Colonic mucosa (tissue), 4 donors: ENCODE results near the gene CKAP4. TPM values are rescaled to one million over a fixed set of nuclear protein-coding genes. Genes with fewer than 3 reads are reported as not detected.

ENCODE experiments used
- DNase-seq: peaks from one replicate; pipeline ENCODE4 v3.0.0-alpha.2; 2020
- H3K27ac ChIP-seq: fragments of 200-600 bp; one replicate; pipeline ENCODE4 v1.8.0; 2021
- H3K27me3 ChIP-seq: fragments of 200-600 bp; one replicate; pipeline ENCODE4 v1.8.0; 2021
- H3K36me3 ChIP-seq: fragments of 200-600 bp; one replicate; pipeline ENCODE4 v1.8.0; 2021
- H3K4me1 ChIP-seq: fragments of 200-600 bp; one replicate; pipeline ENCODE4 v1.8.0; 2021; ENCODE audit warnings: mild to moderate bottlenecking
- H3K4me3 ChIP-seq: fragments of 200-600 bp; one replicate; pipeline ENCODE4 v1.8.0; 2021
- H3K9ac ChIP-seq, 2 donors: one replicate each; pipeline ENCODE4 v1.7.0; 2013; ENCODE audit warnings: control low read depth in 2 of 2, low read depth in 2 of 2, low read length in 2 of 2
- H3K9me3 ChIP-seq: fragments of 200-600 bp; one replicate; pipeline ENCODE4 v1.8.0; 2021
- intact Hi-C: fragments of 100-400 bp; cut with DNase I; formaldehyde crosslinking; loops from one replicate; pipeline ENCODE4 v1.14.1; 2022
- total RNA-seq, 2 donors: library from RNA; stranded (reverse); fragmentation: NEBNext Ultra II Directional in 1 of 2; extraction: Animal tissue kit (Norgen Biotek cat#: 25700) in 1 of 2; gene quantifications; one replicate each; pipeline ENCODE4 v1.2.1, GENCODE V29; 2021
- TF ChIP-seq, protein P1 (sequence below): fragments of 200-600 bp; IDR thresholded peaks from one replicate; pipeline ENCODE4 v1.8.0; 2022; ENCODE audit warnings: antibody characterized with exemption, mild to moderate bottlenecking
- donor health status: healthy.
- donor health status: DM: no; HTN: no; CAD: no.
- donor health status: DM: no; HTN: no; CAD: no.

CKAP4 gene
- total RNA-seq, 2 donors from 2014 or later: 91.0 to 148 TPM

DNA sequence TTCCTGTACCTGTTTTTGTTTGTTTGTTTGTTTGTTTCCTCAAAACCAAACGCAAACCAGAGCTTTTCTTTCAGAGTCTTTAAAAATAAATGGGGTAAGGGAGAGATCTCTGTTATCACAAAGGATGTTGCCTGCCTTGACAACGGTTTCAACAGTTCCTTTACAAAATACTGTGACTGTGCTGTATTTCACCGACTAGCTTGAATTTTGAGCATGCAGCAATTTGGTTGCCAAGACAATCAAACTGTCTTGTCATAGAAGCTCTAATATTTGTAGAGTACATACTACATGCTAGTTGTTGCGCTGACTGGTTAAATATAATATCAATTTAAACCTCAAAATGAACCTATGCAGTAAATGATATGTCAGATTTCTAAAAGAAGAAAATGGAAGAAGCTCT, 32.3 kb upstream of the CKAP4 start:
- intact Hi-C loops: no loop called here
- H3K9me3 ChIP-seq: no peaks in the 10 kb centered on the region

DNA sequence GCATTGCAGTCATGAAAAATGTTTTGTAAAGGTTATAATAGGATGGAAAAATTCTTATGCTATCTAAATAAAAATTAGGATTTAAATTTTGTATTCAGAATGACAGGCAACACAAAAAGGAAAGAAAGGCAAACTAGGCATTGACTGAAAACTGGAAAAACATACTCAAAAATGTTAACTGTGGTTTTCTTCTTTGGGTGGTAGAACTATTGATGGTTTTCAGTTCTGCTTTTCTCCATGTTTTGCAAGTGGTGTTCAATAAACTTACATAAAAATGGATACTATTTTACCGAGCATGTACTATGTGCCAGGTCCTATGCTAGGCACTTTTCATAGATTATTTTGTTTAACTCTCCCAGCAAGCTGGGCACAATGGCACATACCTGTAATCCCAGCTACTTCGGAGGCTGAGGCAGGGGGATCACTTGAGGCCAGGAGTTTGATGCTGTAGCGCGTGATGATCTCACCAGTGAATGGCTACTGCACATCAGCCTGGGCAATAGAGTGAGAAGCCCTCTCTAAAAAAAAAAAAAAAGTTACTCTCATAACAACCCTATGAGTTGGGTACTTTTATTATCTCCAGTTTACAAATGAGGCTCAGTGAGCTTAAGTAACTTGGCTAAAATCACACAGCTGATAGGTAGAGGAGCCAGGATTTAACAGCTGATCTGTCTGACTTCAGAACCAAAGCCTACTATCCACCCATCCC, 28.4 kb upstream of the CKAP4 start:
- intact Hi-C loops: no loop called here
- H3K4me1 ChIP-seq: peaks cover 5% of the 10 kb centered on the region
- H3K27me3 ChIP-seq: no peaks in the 10 kb centered on the region
- H3K4me3 ChIP-seq: no peak overlapping the region
- DNase-seq: no peak
- no peaks in the 10 kb centered on the region for H3K9me3 ChIP-seq
- no peaks in the 10 kb centered on the region for H3K36me3 ChIP-seq
- peak overlapping the region; percentile 86 for H3K27ac ChIP-seq
- TF ChIP-seq, protein P1, sequence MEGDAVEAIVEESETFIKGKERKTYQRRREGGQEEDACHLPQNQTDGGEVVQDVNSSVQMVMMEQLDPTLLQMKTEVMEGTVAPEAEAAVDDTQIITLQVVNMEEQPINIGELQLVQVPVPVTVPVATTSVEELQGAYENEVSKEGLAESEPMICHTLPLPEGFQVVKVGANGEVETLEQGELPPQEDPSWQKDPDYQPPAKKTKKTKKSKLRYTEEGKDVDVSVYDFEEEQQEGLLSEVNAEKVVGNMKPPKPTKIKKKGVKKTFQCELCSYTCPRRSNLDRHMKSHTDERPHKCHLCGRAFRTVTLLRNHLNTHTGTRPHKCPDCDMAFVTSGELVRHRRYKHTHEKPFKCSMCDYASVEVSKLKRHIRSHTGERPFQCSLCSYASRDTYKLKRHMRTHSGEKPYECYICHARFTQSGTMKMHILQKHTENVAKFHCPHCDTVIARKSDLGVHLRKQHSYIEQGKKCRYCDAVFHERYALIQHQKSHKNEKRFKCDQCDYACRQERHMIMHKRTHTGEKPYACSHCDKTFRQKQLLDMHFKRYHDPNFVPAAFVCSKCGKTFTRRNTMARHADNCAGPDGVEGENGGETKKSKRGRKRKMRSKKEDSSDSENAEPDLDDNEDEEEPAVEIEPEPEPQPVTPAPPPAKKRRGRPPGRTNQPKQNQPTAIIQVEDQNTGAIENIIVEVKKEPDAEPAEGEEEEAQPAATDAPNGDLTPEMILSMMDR: no peak
- H3K9ac ChIP-seq: no peak overlapping the region

More for the DNA sequence above, 32.3 kb upstream of the CKAP4 start:
- peaks cover 5% of the 10 kb centered on the region for H3K4me1 ChIP-seq
- H3K9ac ChIP-seq: no peak overlapping the region
- TF ChIP-seq, protein P1: no peak
- H3K36me3 ChIP-seq: no peaks in the 10 kb centered on the region
- H3K27me3 ChIP-seq: no peaks in the 10 kb centered on the region
- no peak overlapping the region for H3K27ac ChIP-seq
- H3K4me3 ChIP-seq: no peak overlapping the region
- DNase-seq: no peak

DNA sequence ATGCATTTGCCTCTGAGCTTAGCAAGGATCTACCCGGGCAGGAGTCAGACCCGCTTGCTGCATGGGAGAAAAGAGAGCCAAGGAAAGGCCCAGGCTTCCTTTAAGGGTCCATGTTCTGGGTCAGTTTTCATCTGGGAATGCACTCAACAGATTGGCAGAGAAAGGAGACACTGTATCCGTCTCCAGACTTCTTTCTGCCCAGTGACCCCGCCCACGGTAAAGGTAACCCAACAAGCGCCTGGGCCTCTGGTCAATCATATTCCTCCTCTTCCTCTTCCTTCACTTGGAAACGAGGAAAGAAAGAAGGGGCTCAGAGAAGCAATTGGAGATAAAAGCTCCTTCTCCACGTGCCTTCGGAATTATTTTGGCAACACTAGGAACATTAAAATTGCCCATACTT, 27.6 kb upstream of the CKAP4 start:
- intact Hi-C loops: no loop called here
- DNase-seq: peak; percentile 74
- Histone ChIP-seq H3K36me3 (no peaks in the 10 kb centered on the region), H3K27ac (peak overlapping the region; percentile 86), H3K9ac (peak overlapping the region in 1 of 2 donors; percentile 54), H3K9me3 (no peaks in the 10 kb centered on the region), H3K4me3 (no peak overlapping the region), H3K27me3 (no peaks in the 10 kb centered on the region), H3K4me1 (peaks cover 5% of the 10 kb centered on the region)
- TF ChIP-seq, protein P1: no peak

DNA sequence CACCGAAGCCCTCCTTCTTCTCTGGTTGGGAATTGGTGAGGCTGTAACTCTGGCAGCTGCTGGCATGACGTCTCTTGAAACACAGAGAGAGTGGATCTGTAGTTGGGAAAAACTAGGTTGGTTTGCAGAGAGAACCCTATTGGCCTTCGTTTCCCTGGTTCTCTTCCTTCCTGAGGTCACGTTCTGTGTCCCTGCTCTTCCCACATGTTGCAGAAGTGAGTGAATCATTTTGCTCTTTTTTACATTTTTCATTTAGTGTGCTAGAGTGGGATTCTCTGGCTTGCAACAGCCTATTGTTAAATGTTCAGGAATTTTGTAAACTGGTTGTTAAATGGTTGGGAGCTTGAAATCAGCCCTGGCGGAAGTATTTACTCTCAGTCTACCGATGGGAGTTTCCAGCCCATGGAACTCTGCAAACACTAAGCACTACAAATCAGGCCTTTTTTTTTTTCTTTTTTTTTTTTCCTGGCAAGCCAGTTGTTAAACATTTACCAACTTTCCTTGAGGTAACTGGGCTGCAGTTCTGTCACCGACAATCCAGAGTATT, 26.8 kb upstream of the CKAP4 start:
- intact Hi-C loops: no loop called here
- Histone ChIP-seq H3K36me3 (no peaks in the 10 kb centered on the region), H3K27me3 (no peaks in the 10 kb centered on the region), H3K4me3 (no peak overlapping the region), H3K27ac (peak overlapping the region; percentile 86), H3K9ac (peak overlapping the region in 1 of 2 donors; percentile 54), H3K4me1 (peaks cover 5% of the 10 kb centered on the region), H3K9me3 (no peaks in the 10 kb centered on the region)
- DNase-seq: no peak
- TF ChIP-seq, protein P1: no peak

DNA sequence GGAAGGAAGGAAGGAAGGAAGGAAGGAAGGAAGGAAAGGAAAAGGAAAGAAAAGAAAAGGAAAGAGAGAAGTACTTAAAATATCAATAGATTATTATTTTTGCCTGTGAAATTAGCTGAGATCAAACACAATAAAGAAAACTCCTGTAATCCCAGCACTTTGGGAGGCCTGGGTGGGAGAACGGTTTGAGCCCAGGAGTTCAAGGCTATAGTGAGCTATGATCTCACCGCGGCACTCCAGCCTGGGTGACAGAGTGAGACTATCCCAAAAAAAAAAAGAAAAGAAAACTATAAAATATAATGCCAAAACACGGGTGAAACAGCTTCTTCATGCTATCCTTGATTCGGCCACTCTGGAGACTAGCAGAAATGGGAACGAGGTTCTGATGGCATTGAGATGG, 26.2 kb upstream of the CKAP4 start:
- Histone ChIP-seq H3K4me3 (no peak overlapping the region), H3K27ac (peak overlapping the region; percentile 86), H3K27me3 (no peaks in the 10 kb centered on the region), H3K9me3 (no peaks in the 10 kb centered on the region), H3K4me1 (peaks cover 5% of the 10 kb centered on the region), H3K9ac (no peak overlapping the region), H3K36me3 (no peaks in the 10 kb centered on the region)
- TF ChIP-seq, protein P1: no peak
- DNase-seq: no peak
- intact Hi-C loops: no loop called here
